HCEC 1CT (cell line): ENCODE data around the gene RPL7A.
A peak's percentile ranks its signal among the peaks of the same experiment; 100 is the strongest.
"Not testable (repeated sequence)": the region's sequence is repeated elsewhere in the genome, so short reads cannot be mapped to it uniquely, and the experiment has no call there.

Experiments used
- DNase-seq: peaks from one replicate; pipeline ENCODE4 v3.0.0-alpha.2; 2017

Gene RPL7A

GRCh38 chr9:133392308-133392707 is 44.3 kb downstream of the RPL7A start:
- DNase-seq = not testable (repeated sequence)

DNA sequence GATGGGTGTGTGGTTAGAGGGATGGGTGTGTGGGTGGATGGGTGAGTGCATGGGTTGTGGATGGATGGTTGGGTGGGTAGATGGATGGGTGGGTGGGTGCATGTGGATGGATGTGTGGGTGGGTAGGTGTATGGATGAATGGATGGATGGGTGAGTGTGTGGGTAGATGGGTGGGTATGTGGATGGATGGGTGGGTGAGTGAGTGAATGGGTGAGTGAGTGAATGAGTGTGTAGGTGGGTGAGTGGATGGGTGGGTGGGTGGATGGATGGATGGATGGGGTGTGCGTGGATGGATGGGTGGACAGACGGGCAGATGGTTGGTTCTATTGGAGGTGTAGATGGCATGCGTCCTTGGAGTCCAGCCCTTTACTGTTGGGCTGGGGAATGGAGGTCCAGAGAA is 45.4 kb downstream of the RPL7A start:
- no peak for DNase-seq

DNA sequence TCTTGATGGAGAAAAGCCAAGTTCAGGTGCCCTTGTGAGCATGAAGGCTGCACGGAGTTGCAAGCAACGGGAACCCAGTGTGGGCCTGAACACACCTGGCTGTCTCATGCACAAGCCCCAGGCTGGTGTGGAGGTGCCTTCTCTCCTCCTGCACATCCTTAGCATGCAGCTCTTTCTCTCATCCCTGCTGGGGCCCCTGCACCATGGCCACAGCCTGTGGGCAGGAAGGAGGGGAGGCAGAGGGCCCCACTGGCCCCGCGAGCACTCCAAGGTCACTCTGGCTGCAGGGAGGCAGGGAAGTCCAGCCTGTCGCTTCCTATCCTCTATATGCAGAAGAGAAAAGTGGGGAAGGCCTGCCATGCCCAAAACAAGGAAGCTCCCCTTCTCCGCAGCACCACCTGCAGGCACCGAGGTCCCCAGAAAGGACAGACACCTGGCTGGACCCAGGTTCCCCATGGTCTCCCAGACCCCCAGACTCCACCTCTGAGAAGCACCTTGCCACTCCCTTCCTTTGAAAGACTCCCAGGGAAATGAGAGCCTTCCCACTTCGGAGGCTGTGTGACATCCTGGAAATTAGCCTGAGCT is 46.8 kb downstream of the RPL7A start:
- no peak for DNase-seq

DNA sequence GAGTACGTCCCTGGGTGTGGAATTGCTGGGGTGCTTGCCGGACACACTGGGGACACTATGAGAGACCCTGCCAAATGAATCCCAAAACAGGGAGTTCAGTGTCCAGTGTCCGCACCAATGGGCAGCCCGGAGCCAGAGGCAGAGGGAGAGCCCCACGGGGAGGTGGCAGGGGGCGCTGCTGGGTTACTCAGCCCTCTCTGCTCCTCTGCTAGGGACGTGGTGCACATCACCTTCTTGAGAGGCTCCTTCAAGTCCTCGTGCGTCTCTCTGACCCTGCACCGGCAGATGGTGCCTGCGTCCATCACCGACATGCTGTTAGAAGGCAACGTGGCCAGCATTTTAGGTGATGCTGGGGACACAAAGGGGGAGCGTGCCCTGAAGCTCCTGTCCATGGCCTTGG is 48.9 kb downstream of the RPL7A start:
- DNase-seq = peak; percentile 6

- no peak for DNase-seq
These were observed 49.4 kb downstream of the RPL7A start for GRCh38 chr9:133397370-133397769.

DNA sequence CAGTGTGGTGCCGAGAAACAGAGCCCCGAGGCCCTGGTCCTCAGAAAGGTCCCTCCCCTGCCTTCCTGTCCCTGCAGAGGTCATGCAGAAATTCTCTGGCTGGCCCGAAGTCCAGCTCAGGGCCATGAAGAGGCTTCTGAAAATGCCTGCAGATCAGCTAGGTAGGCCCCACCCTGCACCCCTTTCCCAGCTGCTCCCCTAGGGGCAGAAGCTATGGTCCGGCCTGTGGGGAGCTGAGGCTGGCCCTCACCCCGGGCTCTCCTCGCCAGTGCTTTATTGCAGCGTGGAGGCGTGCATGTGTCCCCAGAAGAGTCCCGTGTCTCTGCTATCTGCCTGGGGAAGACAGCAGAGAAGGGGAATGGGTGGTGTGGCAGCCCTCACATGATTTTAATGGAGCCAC is 49.9 kb downstream of the RPL7A start:
- no peak for DNase-seq

GRCh38 chr9:133400292-133400691 is 52.3 kb downstream of the RPL7A start:
- DNase-seq = no peak
